ENCODE measurements around the gene MTMR11. TPM values are rescaled to one million over a fixed set of nuclear protein-coding genes. Genes with fewer than 3 reads are reported as not detected.

MTMR11 gene
- total RNA-seq (2021) = 7.1 to 7.8 TPM (median 7.5 TPM) in 3 replicates
- percentile 50 among the genes with signal in this experiment for Bru-seq, nascent RNA
- long read RNA-seq, experiment 1, partial matches to known transcripts = 7 of 15 reads
- long read RNA-seq, experiment 1, other reads (novel, unspliced or antisense) = 7 of 15 reads
- long read RNA-seq, experiment 2, partial matches to known transcripts = 1 of 2 reads
- long read RNA-seq, experiment 2, other reads (novel, unspliced or antisense) = 1 of 2 reads
- long read RNA-seq, experiment 3 = 0 reads

DNA sequence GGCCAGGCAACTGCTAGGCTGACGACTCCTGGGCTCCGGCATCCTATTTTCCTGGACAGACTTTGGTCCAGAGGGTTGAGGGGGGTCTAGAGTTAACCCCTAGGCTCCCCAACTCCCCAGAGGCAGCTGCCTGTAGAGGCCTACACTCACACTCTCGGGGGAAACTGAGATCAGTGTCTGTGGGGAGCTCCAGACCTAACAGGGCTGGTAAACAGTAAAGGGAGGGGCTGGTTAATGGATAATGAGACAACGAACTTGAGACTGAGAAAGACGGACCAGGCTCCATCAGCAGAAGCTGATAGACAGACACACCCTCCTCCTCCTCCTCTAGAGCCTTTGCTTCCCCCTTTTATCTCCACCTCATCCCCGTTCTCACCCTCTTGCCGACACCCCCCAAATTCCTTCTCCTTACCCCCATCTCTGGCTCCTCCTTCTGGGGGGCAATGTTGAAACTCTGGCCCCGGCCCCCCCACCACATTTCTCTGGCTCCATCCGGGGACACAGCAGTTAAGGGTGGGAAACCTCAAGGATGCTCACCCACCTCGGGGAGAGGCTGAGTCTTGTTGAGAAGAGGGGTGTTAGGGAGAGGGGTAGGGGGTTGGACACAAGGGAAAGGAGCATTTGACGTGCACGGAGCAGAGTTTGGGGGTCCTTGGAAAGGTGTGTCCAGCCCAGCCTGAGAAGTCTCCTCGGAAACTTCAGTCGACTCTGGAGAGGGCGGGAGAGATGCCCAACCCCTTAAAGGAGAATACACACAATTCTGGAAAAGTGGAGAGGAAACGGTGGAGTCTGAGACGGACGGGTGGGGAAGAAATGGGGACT, at the start of gene MTMR11:
MTMR11 (minus strand) TSS at position 710 of the 822 bp plus-strand sequence; CDS start at position 478, 232 bp downstream.
- CTCF ChIA-PET = interaction anchor here (1.5 kb wide), 1 partner anchor 251 kb away, joined by 7 read pairs; no protein-coding TSS in a partner anchor
- TF ChIP-seq, protein P1, sequence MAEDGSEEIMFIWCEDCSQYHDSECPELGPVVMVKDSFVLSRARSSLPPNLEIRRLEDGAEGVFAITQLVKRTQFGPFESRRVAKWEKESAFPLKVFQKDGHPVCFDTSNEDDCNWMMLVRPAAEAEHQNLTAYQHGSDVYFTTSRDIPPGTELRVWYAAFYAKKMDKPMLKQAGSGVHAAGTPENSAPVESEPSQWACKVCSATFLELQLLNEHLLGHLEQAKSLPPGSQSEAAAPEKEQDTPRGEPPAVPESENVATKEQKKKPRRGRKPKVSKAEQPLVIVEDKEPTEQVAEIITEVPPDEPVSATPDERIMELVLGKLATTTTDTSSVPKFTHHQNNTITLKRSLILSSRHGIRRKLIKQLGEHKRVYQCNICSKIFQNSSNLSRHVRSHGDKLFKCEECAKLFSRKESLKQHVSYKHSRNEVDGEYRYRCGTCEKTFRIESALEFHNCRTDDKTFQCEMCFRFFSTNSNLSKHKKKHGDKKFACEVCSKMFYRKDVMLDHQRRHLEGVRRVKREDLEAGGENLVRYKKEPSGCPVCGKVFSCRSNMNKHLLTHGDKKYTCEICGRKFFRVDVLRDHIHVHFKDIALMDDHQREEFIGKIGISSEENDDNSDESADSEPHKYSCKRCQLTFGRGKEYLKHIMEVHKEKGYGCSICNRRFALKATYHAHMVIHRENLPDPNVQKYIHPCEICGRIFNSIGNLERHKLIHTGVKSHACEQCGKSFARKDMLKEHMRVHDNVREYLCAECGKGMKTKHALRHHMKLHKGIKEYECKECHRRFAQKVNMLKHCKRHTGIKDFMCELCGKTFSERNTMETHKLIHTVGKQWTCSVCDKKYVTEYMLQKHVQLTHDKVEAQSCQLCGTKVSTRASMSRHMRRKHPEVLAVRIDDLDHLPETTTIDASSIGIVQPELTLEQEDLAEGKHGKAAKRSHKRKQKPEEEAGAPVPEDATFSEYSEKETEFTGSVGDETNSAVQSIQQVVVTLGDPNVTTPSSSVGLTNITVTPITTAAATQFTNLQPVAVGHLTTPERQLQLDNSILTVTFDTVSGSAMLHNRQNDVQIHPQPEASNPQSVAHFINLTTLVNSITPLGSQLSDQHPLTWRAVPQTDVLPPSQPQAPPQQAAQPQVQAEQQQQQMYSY (CRISPR knock-in tag; IDR thresholded peaks at IDR 0.05) = peak; percentile 51; the same call in 1 of the 2 replicates
- TF ChIP-seq ZNF425 (CRISPR knock-in tag; conservative IDR thresholded peaks at IDR 0.05) (no peak), ZNF219 (CRISPR knock-in tag; IDR thresholded peaks at IDR 0.05; ENCODE audit: borderline replicate concordance) (no peak), NFYB (CRISPR knock-in tag; conservative IDR thresholded peaks at IDR 0.05; ENCODE audit: low read depth) (no peak)
- DNase-seq (ENCODE audit: low spot score) = no peak
- Mint-ChIP-seq H3K27ac (peak within 1 kb of the TSS; percentile 94), H3K36me3 (no peaks in the 10 kb centered on the region), H3K4me3 (peak within 1 kb of the TSS; percentile 77), H3K4me1 (peaks cover 50% of the 10 kb centered on the region), H3K27me3 (ENCODE audit: low read depth) (no peaks in the 10 kb centered on the region; the same call in 1 of the 2 replicates), H3K9me3 (no peaks in the 10 kb centered on the region)
- POLR2A ChIA-PET = interaction anchor here (0.6 to 2.2 kb wide), 4 partner anchors 8 to 327 kb away, joined by 3 to 8 read pairs (median 4); no protein-coding TSS in a partner anchor
- peak; percentile 36 for ATAC-seq

DNA sequence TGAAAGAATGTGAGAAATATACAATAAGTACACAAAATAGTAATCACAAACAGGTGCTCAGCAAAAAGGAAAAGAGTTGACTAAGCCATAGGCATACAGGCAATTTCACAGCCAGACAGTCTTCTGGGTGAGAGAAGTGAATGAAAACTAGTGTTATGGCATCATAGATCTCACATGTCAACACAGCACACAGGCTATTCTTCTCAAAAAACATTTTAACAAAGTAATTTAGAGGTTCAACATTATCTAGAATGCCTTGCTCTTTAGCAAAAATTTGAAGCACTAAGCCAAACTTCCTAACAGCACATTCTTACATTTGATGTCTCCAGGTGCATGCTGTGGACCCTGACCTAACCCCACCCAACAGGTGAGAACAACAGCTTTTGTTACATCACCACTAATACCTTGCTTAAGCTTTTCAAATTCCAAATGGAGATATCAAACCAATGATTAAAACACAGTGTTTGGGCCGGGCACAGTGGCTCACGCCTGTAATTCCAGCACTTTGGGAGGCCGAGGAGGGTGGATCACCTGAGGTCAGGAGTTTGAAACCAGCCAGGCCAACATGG, 43.4 kb upstream of the MTMR11 start:
- H3K27ac Mint-ChIP-seq = no peak overlapping the region
- ChIA-PET CTCF (no interaction called here), POLR2A (interaction anchor here (0.6 kb wide), 1 partner anchor 284 kb away, joined by 3 read pairs; no protein-coding TSS in a partner anchor)
- no peak for ATAC-seq
- no peak for DNase-seq (ENCODE audit: low spot score)
- H3K4me1 Mint-ChIP-seq = no peaks in the 10 kb centered on the region; the same call in 1 of the 2 replicates
- peaks cover 12% of the 10 kb centered on the region for H3K36me3 Mint-ChIP-seq
- no peaks in the 10 kb centered on the region for H3K9me3 Mint-ChIP-seq
- no peaks in the 10 kb centered on the region for H3K27me3 Mint-ChIP-seq (ENCODE audit: low read depth)
- TF ChIP-seq ZNF121 (CRISPR knock-in tag; IDR thresholded peaks at IDR 0.05) (no peak), ZNF232 (CRISPR knock-in tag; IDR thresholded peaks at IDR 0.05) (no peak), ATF3 (CRISPR knock-in tag; conservative IDR thresholded peaks at IDR 0.05) (no peak), RELA (CRISPR knock-in tag; IDR thresholded peaks at IDR 0.05; ENCODE audit: borderline replicate concordance) (no peak), ZNF425 (CRISPR knock-in tag; conservative IDR thresholded peaks at IDR 0.05) (no peak), ZNF281 (CRISPR knock-in tag; IDR thresholded peaks at IDR 0.05) (no peak)
- no peak overlapping the region for H3K4me3 Mint-ChIP-seq
